Right ventricle myocardium inferior (tissue), 1 donor: ENCODE results near the gene CPSF6. TPM values are rescaled to one million over a fixed set of nuclear protein-coding genes. Genes with fewer than 3 reads are reported as not detected.
"Not testable (repeated sequence)": the region's sequence is repeated elsewhere in the genome, so short reads cannot be mapped to it uniquely, and the experiment has no call there.

ENCODE experiments used
- ATAC-seq: fragments of 200-7000 bp; cut with Tn5 transposase; one replicate; pipeline ENCODE4 v1.9.1; 2020; ENCODE audit warnings: mild to moderate bottlenecking, moderate library complexity
- DNase-seq: peaks from one replicate; pipeline ENCODE4 v3.0.0; 2021; ENCODE audit errors: missing footprints
- intact Hi-C: fragments of 100-400 bp; cut with DNase I; formaldehyde crosslinking; loops from one replicate; pipeline ENCODE4 v1.11.0; 2022
- microRNA-seq: library from miRNA; unstranded; fragments of <30 nt; microRNA quantifications from one replicate; pipeline ENCODE4 v1.2.0, GENCODE V29; 2020
- total RNA-seq: library from RNA; stranded (reverse); fragmentation: NEBNext Ultra II Directional; extraction: Animal tissue kit (Norgen Biotek cat#: 25700); gene quantifications from one replicate; pipeline ENCODE4 v1.2.1, GENCODE V29; 2021
- donor health status: DM: no; HTN: yes; CAD: no; lungs with severe emphysema.

The CPSF6 gene
- total RNA-seq, 1 donor from 2014 or later, result 29.3 TPM

GRCh38 chr12:69304284-69304683 is 64.9 kb downstream of the CPSF6 start:
- DNase-seq, result no peak
- no peak for ATAC-seq
- intact Hi-C loops, result no loop called here

GRCh38 chr12:69309461-69309860 is 70.1 kb downstream of the CPSF6 start:
- intact Hi-C loops, result no loop called here

GRCh38 chr12:69313209-69313608 is 73.8 kb downstream of the CPSF6 start:
- no peak for DNase-seq

More at GRCh38 chr12:69309461-69309860, 70.1 kb downstream of the CPSF6 start:
- no peak for ATAC-seq
- no peak for DNase-seq

GRCh38 chr12:69316784-69317183 is 77.4 kb downstream of the CPSF6 start:
- ATAC-seq, intact Hi-C loops, DNase-seq: not testable (repeated sequence)

More at GRCh38 chr12:69313209-69313608, 73.8 kb downstream of the CPSF6 start:
- ATAC-seq, result no peak
- intact Hi-C loops, result no loop called here

- intact Hi-C loops, ATAC-seq, DNase-seq: not testable (repeated sequence)
Measured at GRCh38 chr12:69317233-69317632, 77.9 kb downstream of the CPSF6 start.

GRCh38 chr12:69318225-69318624 is 78.9 kb downstream of the CPSF6 start:
- ATAC-seq, result no peak
- intact Hi-C loops, result no loop called here
- DNase-seq, result no peak

- intact Hi-C loops, result no loop called here
- DNase-seq (no peak), ATAC-seq (no peak)
Measured at GRCh38 chr12:69321351-69321750, 82.0 kb downstream of the CPSF6 start.

Small RNA genes within 50 kb of the gene (microRNA-seq; reads per million reads assigned to microRNA genes)
- not detected for gene MIR1279

Other genes with a start within 250 kb of the CPSF6 start
- gene LYZ, start 108.8 kb downstream of the CPSF6 start, total RNA-seq, result 49.2 TPM
- gene YEATS4, start 120.2 kb downstream of the CPSF6 start, total RNA-seq, result 11.4 TPM
- gene FRS2, start 230.8 kb downstream of the CPSF6 start, total RNA-seq, result 19.0 TPM